Lung (tissue), 12 donors: Measurements from ENCODE around the gene ALKBH3. TPM values are rescaled to one million over a fixed set of nuclear protein-coding genes. Genes with fewer than 3 reads are reported as not detected.

Experiments used
- ATAC-seq: fragments of 200-7000 bp; cut with Tn5 transposase; one replicate; pipeline ENCODE4 v1.9.1; 2020; ENCODE audit warnings: moderate number of reproducible peaks; ENCODE audit not compliant: insufficient read depth, low FRiP score
- DNase-seq, 3 donors: peaks; one replicate each; pipeline ENCODE4 v3.0.0-alpha.2; 2013 to 2017
- H3K27ac ChIP-seq, 2 donors: one replicate each; pipeline ENCODE4 v1.5.1; 2013; ENCODE audit warnings: mild to moderate bottlenecking in 2 of 2, moderate library complexity in 2 of 2, control low read depth in 1 of 2, inconsistent platforms in 1 of 2, low read depth in 1 of 2, low read length in 1 of 2
- H3K27me3 ChIP-seq, 3 donors: one replicate each; pipeline ENCODE4 v1.5.1; 2013; ENCODE audit warnings: low read length in 2 of 3; ENCODE audit not compliant: control insufficient read depth in 3 of 3, insufficient read depth in 3 of 3
- H3K36me3 ChIP-seq, 4 donors: one replicate each; pipeline ENCODE4 v1.5.1; 2013; ENCODE audit warnings: low read length in 4 of 4, mild to moderate bottlenecking in 1 of 4, moderate library complexity in 1 of 4; ENCODE audit not compliant: control insufficient read depth in 4 of 4, insufficient read depth in 4 of 4
- H3K4me1 ChIP-seq, 5 donors: one replicate each; pipeline ENCODE4 v1.5.1; 2013; ENCODE audit warnings: low read length in 5 of 5, mild to moderate bottlenecking in 2 of 5, moderate library complexity in 1 of 5; ENCODE audit not compliant: control insufficient read depth in 5 of 5, insufficient read depth in 5 of 5
- H3K4me3 ChIP-seq: one replicate; pipeline ENCODE4 v1.5.1; 2013; ENCODE audit warnings: mild to moderate bottlenecking, control low read depth, moderate library complexity
- H3K9ac ChIP-seq, 2 donors: one replicate each; pipeline ENCODE4 v1.5.1; 2013; ENCODE audit warnings: low read length in 2 of 2, control low read depth in 1 of 2; ENCODE audit not compliant: insufficient read depth in 1 of 2
- H3K9me3 ChIP-seq, 4 donors: one replicate each; pipeline ENCODE4 v1.5.1; 2013; ENCODE audit warnings: low read length in 3 of 4, mild to moderate bottlenecking in 1 of 4, moderate library complexity in 1 of 4; ENCODE audit not compliant: control insufficient read depth in 4 of 4, insufficient read depth in 3 of 4
- WGBS, 2 donors: extraction: QIAGEN DNeasy Blood & Tissue Kit; methylation state at CpG; one replicate each; pipeline ENCODE4 v1.1.7; 2013; 5-methylcytosine and 5-hydroxymethylcytosine counted together
- polyA plus RNA-seq, 2 donors: library from polyadenylated mRNA; stranded (reverse); fragments of 200-250 nt; gene quantifications; one replicate each; pipeline ENCODE4 v1.2.1, GENCODE V29; 2013
- total RNA-seq, 2 donors: library from RNA; depleted of rRNA in 1 of 2; stranded (reverse); fragments of >200 nt in 1 of 2; gene quantifications; one replicate each; pipeline ENCODE4 v1.2.1, GENCODE V29; 2014 to 2021
- TF ChIP-seq, protein P1 (sequence below): IDR thresholded peaks from 2 replicates; pipeline ENCODE4 v1.5.1; 2012; ENCODE audit warnings: mild to moderate bottlenecking; ENCODE audit errors: control extremely low read depth, extremely low read depth
- donor health status: control.
- donor health status: control.
- donor health status: Bipolar disorder and iron deficiency.
- donor health status: healthy.
- donor health status: DM: yes; HTN: yes; CAD: no.

ALKBH3 gene
- total and polyA plus RNA-seq, 4 donors, result 22.6 to 43.7 (median 33.2) TPM

DNA sequence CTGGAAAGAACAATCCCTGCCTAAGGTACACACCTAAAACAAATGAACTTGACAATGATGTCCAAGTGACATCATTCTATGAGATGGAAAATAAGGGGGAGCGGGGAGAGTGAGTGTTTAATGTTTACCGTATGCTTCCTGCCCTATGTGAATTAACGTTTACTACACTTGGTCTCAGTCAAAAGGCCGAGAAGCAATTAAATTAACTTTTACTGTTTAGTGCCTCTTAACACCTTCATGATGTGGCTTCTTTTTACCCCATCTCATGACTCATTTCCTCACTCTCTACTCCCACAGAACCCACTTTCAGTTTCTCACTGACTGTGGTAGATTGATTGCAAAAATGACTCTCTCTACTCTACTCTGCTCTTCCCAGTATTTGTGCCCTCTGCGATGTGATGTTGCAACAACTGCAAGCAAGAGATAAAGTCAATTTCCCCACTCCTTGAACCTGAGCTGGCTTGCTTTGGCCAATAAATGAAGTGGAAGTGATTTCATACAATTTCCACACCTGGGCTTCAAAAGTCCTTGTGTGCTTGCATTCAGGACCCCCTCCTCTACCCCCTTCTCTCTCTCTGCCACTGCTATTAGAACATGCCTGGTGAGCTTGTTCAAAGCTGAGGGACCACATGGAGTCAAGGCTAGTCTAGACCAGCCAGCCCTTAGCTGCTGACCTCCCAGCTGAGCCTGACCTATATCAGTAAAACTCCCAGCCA is 11.6 kb upstream of the ALKBH3 start:
- 5 to 16% methylated on average over 5 of the region's 5 CpGs for WGBS, 2 donors
- ATAC-seq (peak; percentile 88), DNase-seq (peak in 1 of 3 donors; percentile 4)
- Histone ChIP-seq H3K27me3 (peaks cover 4 to 6% (median 5%) of the 10 kb centered on the region in 3 donors), H3K9me3 (peaks cover 0 to 4% (median 0%) of the 10 kb centered on the region in 4 donors), H3K36me3 (no peaks in the 10 kb centered on the region), H3K4me1 (peaks cover 0 to 2% (median 0%) of the 10 kb centered on the region in 5 donors), H3K4me3 (no peak overlapping the region), H3K27ac (no peak overlapping the region), H3K9ac (no peak overlapping the region)
- TF ChIP-seq, protein P1, sequence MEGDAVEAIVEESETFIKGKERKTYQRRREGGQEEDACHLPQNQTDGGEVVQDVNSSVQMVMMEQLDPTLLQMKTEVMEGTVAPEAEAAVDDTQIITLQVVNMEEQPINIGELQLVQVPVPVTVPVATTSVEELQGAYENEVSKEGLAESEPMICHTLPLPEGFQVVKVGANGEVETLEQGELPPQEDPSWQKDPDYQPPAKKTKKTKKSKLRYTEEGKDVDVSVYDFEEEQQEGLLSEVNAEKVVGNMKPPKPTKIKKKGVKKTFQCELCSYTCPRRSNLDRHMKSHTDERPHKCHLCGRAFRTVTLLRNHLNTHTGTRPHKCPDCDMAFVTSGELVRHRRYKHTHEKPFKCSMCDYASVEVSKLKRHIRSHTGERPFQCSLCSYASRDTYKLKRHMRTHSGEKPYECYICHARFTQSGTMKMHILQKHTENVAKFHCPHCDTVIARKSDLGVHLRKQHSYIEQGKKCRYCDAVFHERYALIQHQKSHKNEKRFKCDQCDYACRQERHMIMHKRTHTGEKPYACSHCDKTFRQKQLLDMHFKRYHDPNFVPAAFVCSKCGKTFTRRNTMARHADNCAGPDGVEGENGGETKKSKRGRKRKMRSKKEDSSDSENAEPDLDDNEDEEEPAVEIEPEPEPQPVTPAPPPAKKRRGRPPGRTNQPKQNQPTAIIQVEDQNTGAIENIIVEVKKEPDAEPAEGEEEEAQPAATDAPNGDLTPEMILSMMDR, result no peak

DNA sequence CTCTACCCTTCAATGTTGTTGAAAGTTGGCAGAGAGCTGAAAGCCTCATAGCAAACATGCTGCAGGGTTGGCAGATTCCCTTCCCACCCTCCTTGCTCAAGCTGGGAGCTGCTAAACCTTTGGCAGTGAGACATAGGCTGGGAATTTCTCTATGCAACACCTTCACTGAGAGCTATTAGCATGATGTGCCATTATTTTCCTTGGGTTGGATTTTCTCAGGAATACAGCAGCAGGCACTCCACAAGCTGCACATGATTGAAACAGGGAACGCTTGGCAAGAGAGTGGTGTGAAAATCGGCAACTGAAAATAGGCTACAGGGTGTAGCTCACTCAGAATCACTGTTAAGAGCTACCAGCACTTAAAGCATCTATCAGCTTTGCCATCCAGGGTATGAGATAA is 9.6 kb upstream of the ALKBH3 start:
- H3K27ac ChIP-seq, result no peak overlapping the region
- ATAC-seq (no peak), DNase-seq (no peak)
- H3K4me3 ChIP-seq, result no peak overlapping the region
- peaks cover 4 to 6% (median 5%) of the 10 kb centered on the region in 3 donors for H3K27me3 ChIP-seq
- no peaks in the 10 kb centered on the region for H3K36me3 ChIP-seq
- H3K4me1 ChIP-seq, result peaks cover 0 to 2% (median 0%) of the 10 kb centered on the region in 5 donors
- 85 to 91% methylated on average over 2 of the region's 2 CpGs for WGBS, 2 donors
- no peak overlapping the region for H3K9ac ChIP-seq
- H3K9me3 ChIP-seq, result peaks cover 0 to 4% (median 0%) of the 10 kb centered on the region in 4 donors
- TF ChIP-seq, protein P1, result no peak

DNA sequence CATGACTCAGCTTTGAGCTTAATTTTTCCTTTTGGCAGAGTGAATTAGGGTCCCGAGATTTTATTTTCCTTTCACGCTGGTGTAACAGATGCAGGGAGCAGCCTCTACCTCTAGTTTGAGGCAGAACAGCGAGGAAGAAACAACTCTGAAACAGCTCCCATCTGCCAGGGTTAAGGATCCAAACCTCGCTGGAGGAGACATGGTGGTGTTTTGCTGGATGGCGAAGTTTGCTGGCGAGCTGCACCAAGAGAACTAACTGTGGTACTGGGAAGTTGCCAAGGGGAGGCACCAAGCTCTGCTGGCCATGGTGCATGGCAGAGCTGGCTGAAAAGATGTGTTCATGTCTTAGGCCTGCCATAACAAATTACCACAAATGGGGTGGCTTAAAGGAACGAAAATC is 7.6 kb upstream of the ALKBH3 start:
- H3K4me3 ChIP-seq, result no peak overlapping the region
- DNase-seq, result no peak
- TF ChIP-seq, protein P1, result no peak
- 80% methylated on average over 7 of the region's 7 CpGs for WGBS, 2 donors
- no peaks in the 10 kb centered on the region for H3K36me3 ChIP-seq
- H3K27me3 ChIP-seq, result peaks cover 8 to 12% (median 11%) of the 10 kb centered on the region in 3 donors
- no peak overlapping the region for H3K9ac ChIP-seq
- H3K27ac ChIP-seq, result no peak overlapping the region
- ATAC-seq, result no peak
- H3K4me1 ChIP-seq, result peaks cover 0 to 2% (median 0%) of the 10 kb centered on the region in 5 donors
- H3K9me3 ChIP-seq, result peaks cover 0 to 4% (median 0%) of the 10 kb centered on the region in 4 donors
